Activated T-helper 1 cell treated with anti-CD3 and anti-CD28 coated beads, Interleukin-12 subunit alpha, Interleukin-12 subunit beta, Interleukin-2, Interleukin-4 antibody, amounts not matched to agents 30 ng/mL and 10 ng/mL and 1 ng/mL, durations not matched to agents 14 hours and 24 hours and 36 hours (primary cell): ENCODE results near the gene ZFYVE16. TPM values are rescaled to one million over a fixed set of nuclear protein-coding genes. Genes with fewer than 3 reads are reported as not detected.

Source experiments
- DNase-seq: peaks from one replicate; pipeline ENCODE4 v3.0.0; 2021; ENCODE audit warnings: low spot score
- H3K27ac Mint-ChIP-seq: one replicate; pipeline ENCODE4 v1.8.0; 2021; ENCODE audit warnings: mild to moderate bottlenecking, mixed read lengths
- H3K27me3 Mint-ChIP-seq: one replicate; pipeline ENCODE4 v1.8.0; 2022; ENCODE audit warnings: mild to moderate bottlenecking, moderate library complexity, mixed read lengths; ENCODE audit not compliant: insufficient read depth
- H3K36me3 Mint-ChIP-seq: one replicate; pipeline ENCODE4 v1.8.0; 2021; ENCODE audit warnings: low read depth, mixed read lengths
- H3K4me1 Mint-ChIP-seq: one replicate; pipeline ENCODE4 v1.8.0; 2021; ENCODE audit warnings: low read depth, mixed read lengths
- H3K4me3 Mint-ChIP-seq: one replicate; pipeline ENCODE4 v1.8.0; 2021; ENCODE audit warnings: mild to moderate bottlenecking, moderate library complexity, mixed read lengths
- H3K9me3 Mint-ChIP-seq: one replicate; pipeline ENCODE4 v1.8.0; 2021; ENCODE audit warnings: mixed read lengths
- intact Hi-C: fragments of 100-400 bp; cut with micrococcal nuclease; formaldehyde crosslinking; loops from one replicate; pipeline ENCODE4 v1.15.1; 2024
- total RNA-seq: library from RNA; stranded (reverse); gene quantifications from 2 replicates; pipeline ENCODE4 v1.2.3, GENCODE V29; 2022

Gene ZFYVE16
- 9.4 and 10.3 TPM in 2 replicates for total RNA-seq

- H3K4me3 Mint-ChIP-seq, result peak within 1 kb of the TSS; percentile 96
- intact Hi-C loops, result loop anchor here (1.0 to 5.0 kb wide), 12 partner anchors 74 to 1171 kb away; partner anchors contain the start of genes JMY, SERINC5 and TENT2
- peak within 1 kb of the TSS; percentile 100 for H3K27ac Mint-ChIP-seq
- no peaks in the 10 kb centered on the region for H3K9me3 Mint-ChIP-seq
- DNase-seq, result peak; percentile 95
- peaks cover 1% of the 10 kb centered on the region for H3K36me3 Mint-ChIP-seq
- H3K27me3 Mint-ChIP-seq, result peaks cover 6% of the 10 kb centered on the region
- peaks cover 25% of the 10 kb centered on the region for H3K4me1 Mint-ChIP-seq
Measured at GRCh38 chr5:80407735-80408483, at the start of gene ZFYVE16. Gene ZFYVE16, plus strand, starts transcription at chr5:80408064. Its CDS starts 26,084 bp downstream, at chr5:80434148.

DNA sequence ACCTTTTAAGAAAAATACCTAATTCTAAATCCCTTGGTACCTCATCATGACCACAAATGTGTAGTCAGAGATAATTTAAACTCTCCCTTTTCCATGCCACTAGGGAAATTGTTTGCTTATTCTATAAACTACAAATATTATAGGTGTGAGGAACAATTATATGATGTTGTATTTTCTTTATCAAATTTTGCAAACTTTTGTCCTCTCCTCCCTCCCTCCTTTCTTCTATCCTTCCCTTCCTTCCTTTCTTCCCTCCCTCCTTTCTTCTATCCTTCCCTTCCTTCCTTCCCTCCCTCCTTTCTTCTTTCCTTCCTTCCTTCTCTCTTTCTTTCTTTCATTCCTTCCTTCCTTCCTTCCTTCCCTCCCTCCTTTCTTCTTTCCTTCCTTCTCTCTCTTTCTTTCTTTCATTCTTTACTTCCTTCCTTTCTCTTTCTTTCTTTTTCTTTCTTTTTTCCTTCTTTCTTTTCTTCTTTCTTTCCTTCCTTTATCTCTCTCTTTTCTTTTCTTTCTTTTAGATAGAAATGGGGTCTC is 46.9 kb upstream of the ZFYVE16 start:
- Mint-ChIP-seq H3K4me3 (no peak overlapping the region), H3K36me3 (no peaks in the 10 kb centered on the region), H3K9me3 (no peaks in the 10 kb centered on the region), H3K4me1 (no peaks in the 10 kb centered on the region), H3K27me3 (peaks cover 3% of the 10 kb centered on the region), H3K27ac (peak overlapping the region; percentile 5)
- intact Hi-C loops, result no loop called here
- DNase-seq, result no peak

- intact Hi-C loops, result no loop called here
- Mint-ChIP-seq H3K9me3 (no peaks in the 10 kb centered on the region), H3K4me1 (no peaks in the 10 kb centered on the region)
Measured at GRCh38 chr5:80364892-80365291, 43.0 kb upstream of the ZFYVE16 start.

GRCh38 chr5:80368661-80369480 is 39.0 kb upstream of the ZFYVE16 start:
- Mint-ChIP-seq H3K9me3 (no peaks in the 10 kb centered on the region), H3K4me3 (no peak overlapping the region), H3K27me3 (peaks cover 5% of the 10 kb centered on the region), H3K4me1 (no peaks in the 10 kb centered on the region), H3K36me3 (no peaks in the 10 kb centered on the region), H3K27ac (no peak overlapping the region)
- intact Hi-C loops, result no loop called here
- no peak for DNase-seq

More at GRCh38 chr5:80364892-80365291, 43.0 kb upstream of the ZFYVE16 start:
- Mint-ChIP-seq H3K27me3 (peaks cover 3% of the 10 kb centered on the region), H3K4me3 (no peak overlapping the region), H3K27ac (no peak overlapping the region), H3K36me3 (no peaks in the 10 kb centered on the region)
- no peak for DNase-seq

GRCh38 chr5:80369521-80369920 is 38.3 kb upstream of the ZFYVE16 start:
- Mint-ChIP-seq H3K4me3 (no peak overlapping the region), H3K9me3 (no peaks in the 10 kb centered on the region), H3K27me3 (peaks cover 5% of the 10 kb centered on the region), H3K36me3 (no peaks in the 10 kb centered on the region), H3K27ac (no peak overlapping the region), H3K4me1 (no peaks in the 10 kb centered on the region)
- intact Hi-C loops, result no loop called here
- no peak for DNase-seq

- no peak overlapping the region for H3K4me3 Mint-ChIP-seq
- no peaks in the 10 kb centered on the region for H3K4me1 Mint-ChIP-seq
- no peaks in the 10 kb centered on the region for H3K9me3 Mint-ChIP-seq
- DNase-seq, result no peak
- intact Hi-C loops, result no loop called here
- H3K27me3 Mint-ChIP-seq, result peaks cover 5% of the 10 kb centered on the region
- H3K27ac Mint-ChIP-seq, result no peak overlapping the region
- no peaks in the 10 kb centered on the region for H3K36me3 Mint-ChIP-seq
Measured at GRCh38 chr5:80370390-80370789, 37.5 kb upstream of the ZFYVE16 start.

DNA sequence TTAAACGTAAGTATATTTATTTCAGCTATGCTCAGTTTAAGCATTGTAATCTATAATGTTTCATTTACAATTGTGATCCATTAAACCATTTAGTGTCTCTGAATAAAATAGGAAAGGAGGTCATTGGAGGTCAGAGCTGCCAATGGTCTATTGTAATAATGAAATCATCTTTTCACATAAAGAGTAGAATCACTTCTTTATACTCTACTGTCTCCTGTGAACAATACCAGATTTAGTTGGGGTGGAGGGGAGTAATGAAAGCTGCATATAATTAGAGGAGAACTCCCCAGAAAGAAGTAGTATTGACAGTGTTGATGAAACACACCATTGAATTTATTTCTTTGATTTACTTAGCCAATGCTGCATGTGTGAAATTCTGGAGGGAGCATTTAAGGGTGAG is 35.1 kb upstream of the ZFYVE16 start:
- H3K4me3 Mint-ChIP-seq, result no peak overlapping the region
- intact Hi-C loops, result no loop called here
- DNase-seq, result no peak
- peaks cover 5% of the 10 kb centered on the region for H3K27me3 Mint-ChIP-seq
- H3K36me3 Mint-ChIP-seq, result no peaks in the 10 kb centered on the region
- H3K4me1 Mint-ChIP-seq, result no peaks in the 10 kb centered on the region
- H3K27ac Mint-ChIP-seq, result no peak overlapping the region
- no peaks in the 10 kb centered on the region for H3K9me3 Mint-ChIP-seq

GRCh38 chr5:80374188-80374587 is 33.7 kb upstream of the ZFYVE16 start:
- Mint-ChIP-seq H3K4me1 (no peaks in the 10 kb centered on the region), H3K36me3 (no peaks in the 10 kb centered on the region), H3K27me3 (peaks cover 7% of the 10 kb centered on the region), H3K27ac (no peak overlapping the region), H3K9me3 (no peaks in the 10 kb centered on the region), H3K4me3 (no peak overlapping the region)
- DNase-seq, result no peak
- intact Hi-C loops, result no loop called here

GRCh38 chr5:80376557-80376956 is 31.3 kb upstream of the ZFYVE16 start:
- Mint-ChIP-seq H3K27ac (no peak overlapping the region), H3K4me1 (no peaks in the 10 kb centered on the region), H3K36me3 (no peaks in the 10 kb centered on the region), H3K4me3 (no peak overlapping the region), H3K9me3 (no peaks in the 10 kb centered on the region), H3K27me3 (peaks cover 10% of the 10 kb centered on the region)
- DNase-seq, result no peak
- intact Hi-C loops, result no loop called here

GRCh38 chr5:80382488-80382887 is 25.4 kb upstream of the ZFYVE16 start:
- no peaks in the 10 kb centered on the region for H3K4me1 Mint-ChIP-seq
- DNase-seq, result no peak

DNA sequence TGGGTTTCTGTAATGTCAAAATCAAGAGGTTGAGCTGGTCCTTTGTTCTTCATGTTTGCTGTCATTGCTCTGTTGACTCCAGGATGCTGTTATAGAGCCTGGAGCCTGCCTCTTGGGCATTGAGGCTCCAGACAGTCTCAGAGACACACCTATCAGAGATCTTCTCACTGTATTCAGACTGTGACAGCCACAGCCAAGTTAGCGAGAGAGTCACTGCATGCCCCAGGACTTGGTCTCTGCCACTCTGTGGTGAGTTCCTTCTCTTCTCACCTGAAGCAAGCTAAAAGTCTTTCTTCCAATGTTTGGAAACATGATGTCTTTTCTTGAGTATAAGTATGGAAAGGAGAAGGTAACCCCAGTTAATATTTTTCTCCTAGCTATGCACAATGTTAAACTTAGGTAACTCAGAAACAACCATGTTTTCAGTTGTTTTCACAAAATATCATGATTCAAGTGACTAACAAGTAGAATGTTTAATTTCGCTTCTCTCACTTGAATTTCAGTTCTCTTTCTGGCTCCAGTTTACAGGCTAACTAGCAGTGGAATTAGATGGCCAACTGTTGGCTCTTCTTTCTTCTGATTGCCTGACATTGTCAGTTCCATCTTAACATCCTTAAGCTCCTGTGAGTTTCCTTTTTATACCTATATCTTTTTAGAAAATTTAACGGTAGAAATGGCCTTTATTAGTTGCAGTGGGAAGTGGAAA is 20.6 kb upstream of the ZFYVE16 start:
- intact Hi-C loops, result no loop called here
- no peak overlapping the region for H3K27ac Mint-ChIP-seq
- no peak overlapping the region for H3K4me3 Mint-ChIP-seq
- no peaks in the 10 kb centered on the region for H3K4me1 Mint-ChIP-seq
- H3K9me3 Mint-ChIP-seq, result no peaks in the 10 kb centered on the region
- H3K27me3 Mint-ChIP-seq, result peaks cover 11% of the 10 kb centered on the region
- DNase-seq, result no peak
- no peaks in the 10 kb centered on the region for H3K36me3 Mint-ChIP-seq

More at GRCh38 chr5:80382488-80382887, 25.4 kb upstream of the ZFYVE16 start:
- no peak overlapping the region for H3K27ac Mint-ChIP-seq
- intact Hi-C loops, result no loop called here
- peaks cover 15% of the 10 kb centered on the region for H3K27me3 Mint-ChIP-seq
- no peak overlapping the region for H3K4me3 Mint-ChIP-seq
- no peaks in the 10 kb centered on the region for H3K9me3 Mint-ChIP-seq
- no peaks in the 10 kb centered on the region for H3K36me3 Mint-ChIP-seq

DNA sequence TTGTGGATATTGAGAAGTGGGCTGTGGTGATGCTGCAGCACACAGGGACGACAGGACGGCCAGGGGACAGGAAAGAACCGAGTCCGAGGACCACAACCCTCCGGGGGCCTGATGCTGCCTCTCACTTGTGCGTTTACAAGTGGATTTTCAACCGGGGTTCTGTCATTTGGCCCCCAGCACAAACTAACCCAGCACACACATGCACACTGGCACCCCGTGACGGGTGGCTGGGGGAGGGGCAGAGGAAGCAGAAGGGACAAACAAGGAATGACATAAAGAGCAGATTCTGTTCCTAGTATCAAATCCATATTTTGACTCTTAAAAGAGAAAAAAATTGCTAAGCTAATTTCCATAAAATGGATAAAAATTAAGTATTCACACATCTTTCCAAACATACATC is 18.3 kb upstream of the ZFYVE16 start:
- H3K27ac Mint-ChIP-seq, result no peak overlapping the region
- no peak for DNase-seq
- intact Hi-C loops, result no loop called here
- peaks cover 18% of the 10 kb centered on the region for H3K27me3 Mint-ChIP-seq
- no peaks in the 10 kb centered on the region for H3K36me3 Mint-ChIP-seq
- H3K9me3 Mint-ChIP-seq, result no peaks in the 10 kb centered on the region
- no peaks in the 10 kb centered on the region for H3K4me1 Mint-ChIP-seq
- H3K4me3 Mint-ChIP-seq, result no peak overlapping the region
